Endothelial cell of umbilical vein (primary cell): ENCODE measurements around the gene MICAL3. TPM values are rescaled to one million over a fixed set of nuclear protein-coding genes. Genes with fewer than 3 reads are reported as not detected.

Source experiments
- BruUV-seq: library from RNA; stranded (reverse); fragments of 400-500 nt; replicated peaks from 2 replicates; lab custom pipeline; 2021; lab: Mats Ljungman, UMichigan
- CTCF ChIA-PET: fragments of 300-600, 350-600 bp; sonication (Branson Sonifier 250); formaldehyde crosslinking; loops from one replicate; lab custom pipeline; 2021; ENCODE audit warnings: antibody characterized with exemption, inconsistent platforms; lab: Charles Lee
- POLR2A ChIA-PET: fragments of 300-600, 350-600 bp; sonication (Branson Sonifier 250); formaldehyde crosslinking; loops from one replicate; lab custom pipeline; 2021; ENCODE audit warnings: antibody characterized with exemption, inconsistent platforms; lab: Charles Lee
- DNase-seq: peaks from one replicate; pipeline ENCODE4 v3.0.0-alpha.2; 2011; ENCODE audit warnings: low read depth, low spot score
- FAIRE-seq: peaks from 2 replicates; lab custom pipeline; 2011; peaks lifted over from hg19 to GRCh38; lab: Jason Lieb, UNC
- H2AFZ ChIP-seq: 2 replicates; pipeline ENCODE4 v1.6.0; 2012; ENCODE audit warnings: low read depth, low read length, control low read depth, inconsistent platforms
- H3K27ac ChIP-seq: 2 replicates; pipeline ENCODE4 v1.5.1; 2011; ENCODE audit warnings: low read depth, mild to moderate bottlenecking, control low read depth, low read length, moderate library complexity; ENCODE audit not compliant: insufficient read depth
- H3K27me3 ChIP-seq, 2 experiments: 2 replicates each; pipeline versions ENCODE4 v1.6.0 to v1.6.1; 2011; ENCODE audit warnings: low read length in 2 of 2, mixed read lengths in 1 of 2; ENCODE audit not compliant: control insufficient read depth in 2 of 2, insufficient read depth in 2 of 2
- H3K36me3 ChIP-seq, 2 experiments: 2 replicates in 1 of 2; 3 replicates in 1 of 2; pipeline ENCODE4 v1.5.1; 2011; ENCODE audit warnings: low read length in 2 of 2, mild to moderate bottlenecking in 1 of 2, moderate library complexity in 1 of 2; ENCODE audit not compliant: control insufficient read depth in 2 of 2, insufficient read depth in 2 of 2; ENCODE audit errors: extremely low read depth in 1 of 2
- H3K4me1 ChIP-seq: 3 replicates; pipeline ENCODE4 v1.5.1; 2011; ENCODE audit warnings: mild to moderate bottlenecking, low read length; ENCODE audit not compliant: control insufficient read depth, insufficient read depth; ENCODE audit errors: extremely low read depth
- H3K4me2 ChIP-seq: 2 replicates; pipeline ENCODE4 v1.6.1; 2011; ENCODE audit warnings: low read length, control low read depth, mixed read lengths; ENCODE audit not compliant: insufficient read depth
- H3K4me3 ChIP-seq, 3 experiments: fragments of 200-600 bp in 1 of 3; sonication (generic), shearing (Covaris generic) in 1 of 3; replicated peaks in 1 of 3; 2 replicates each; pipeline ENCODE4 v1.5.1; 2011 to 2016; ENCODE audit warnings: control low read depth in 3 of 3, low read length in 3 of 3, mild to moderate bottlenecking in 2 of 3, inconsistent platforms in 1 of 3, low read depth in 1 of 3, moderate library complexity in 1 of 3; ENCODE audit not compliant: insufficient read depth in 1 of 3
- H3K79me2 ChIP-seq: 2 replicates; pipeline ENCODE4 v1.6.0; 2012; ENCODE audit warnings: low read length, inconsistent platforms; ENCODE audit not compliant: control insufficient read depth, insufficient read depth
- H3K9ac ChIP-seq: replicated peaks from 2 replicates; pipeline ENCODE3; 2011; ENCODE audit warnings: low read length, control low read depth; ENCODE audit not compliant: insufficient read depth; ENCODE audit errors: extremely low read depth
- H3K9me1 ChIP-seq: replicated peaks from 3 replicates; pipeline ENCODE4 v1.6.0; 2011; ENCODE audit warnings: mild to moderate bottlenecking, low read length; ENCODE audit not compliant: control insufficient read depth, insufficient read depth; ENCODE audit errors: extremely low read depth
- H3K9me3 ChIP-seq: replicated peaks from 2 replicates; pipeline ENCODE4 v1.5.1; 2012; ENCODE audit warnings: low read length, inconsistent platforms; ENCODE audit not compliant: control insufficient read depth, insufficient read depth
- H4K20me1 ChIP-seq: replicated peaks from 2 replicates; pipeline ENCODE3; 2011; ENCODE audit warnings: mild to moderate bottlenecking, low read length; ENCODE audit not compliant: control insufficient read depth, insufficient read depth; ENCODE audit errors: extremely low read depth
- CTCF ChIP-seq, 2 donors: IDR thresholded peaks; 1 replicate in 1 of 2; 2 replicates in 1 of 2; pipeline ENCODE4 v1.5.1; 2011; ENCODE audit warnings: low read length in 2 of 2, mild to moderate bottlenecking in 2 of 2, moderate library complexity in 2 of 2, control low read depth in 1 of 2, inconsistent platforms in 1 of 2, low read depth in 1 of 2; ENCODE audit not compliant: insufficient read depth in 1 of 2; ENCODE audit errors: extremely low read depth in 1 of 2
- GATA2 ChIP-seq: IDR thresholded peaks from 2 replicates; pipeline ENCODE4 v1.7.0; 2011; ENCODE audit warnings: low read depth, mild to moderate bottlenecking, moderate library complexity, mixed read lengths, low read length; ENCODE audit not compliant: insufficient read length, insufficient read depth
- JUN ChIP-seq: IDR thresholded peaks from 2 replicates; pipeline ENCODE4 v1.6.1; 2011; ENCODE audit warnings: borderline replicate concordance, low read depth; ENCODE audit not compliant: insufficient read length, insufficient read depth
- MYC ChIP-seq: IDR thresholded peaks from one replicate; pipeline ENCODE4 v1.6.1; 2011; ENCODE audit warnings: mild to moderate bottlenecking, low read depth, low read length
- dilution Hi-C: fragments of 300-500 bp; cut with MboI; formaldehyde crosslinking; loops from one replicate; pipeline ENCODE4 v1.15.0; 2019; ENCODE audit warnings: low sequenced_read_pairs; ENCODE audit not compliant: extremely low pct_ligation_motif_present
- intact Hi-C: fragments of 100-400 bp; cut with micrococcal nuclease; formaldehyde crosslinking; loops from one replicate; pipeline ENCODE4 v1.10.0; 2022
- polyA plus RNA-seq, 4 experiments: library from polyadenylated mRNA; depleted of rRNA in 3 of 4; stranded (reverse) in 3 of 4; unstranded in 1 of 4; fragments of >200 nt; gene quantifications; 2 replicates each; pipeline versions ENCODE4 v1.2.1 to v1.2.3, GENCODE V29; 2011 to 2012; ENCODE audit warnings: missing spikeins in 1 of 4
- total RNA-seq: library from RNA; stranded (reverse); gene quantifications from 2 replicates; pipeline ENCODE4 v1.2.3, GENCODE V29; 2021
- TF ChIP-seq, protein P1 (sequence below): IDR thresholded peaks from 2 replicates; pipeline ENCODE4 v1.6.1; 2011; ENCODE audit not compliant: insufficient read depth, insufficient read length

Gene MICAL3
- total and polyA plus RNA-seq, 2 donors (not counting 3 experiments of a cell fraction or from before 2014, with no cell fraction given): 14.5 to 63.7 TPM

- Histone ChIP-seq H3K27me3 (no peaks in the 10 kb centered on the region), H3K36me3 (no peaks in the 10 kb centered on the region), H3K4me2 (no peak overlapping the region), H4K20me1 (peaks cover 3% of the 10 kb centered on the region), H3K9me3 (no peaks in the 10 kb centered on the region), H3K9ac (no peak overlapping the region), H3K9me1 (no peaks in the 10 kb centered on the region), H3K4me3 (no peak overlapping the region), H3K79me2 (peaks cover 76% of the 10 kb centered on the region), H2AFZ (no peak overlapping the region), H3K27ac (no peak overlapping the region), H3K4me1 (no peaks in the 10 kb centered on the region)
- ChIA-PET POLR2A (no interaction called here), CTCF (no interaction called here)
- DNase-seq (no peak), FAIRE-seq (no peak)
- dilution Hi-C loops: no loop called here
- TF ChIP-seq, protein P1, sequence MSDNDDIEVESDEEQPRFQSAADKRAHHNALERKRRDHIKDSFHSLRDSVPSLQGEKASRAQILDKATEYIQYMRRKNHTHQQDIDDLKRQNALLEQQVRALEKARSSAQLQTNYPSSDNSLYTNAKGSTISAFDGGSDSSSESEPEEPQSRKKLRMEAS: no peak
- TF ChIP-seq GATA2 (no peak), JUN (no peak), CTCF (IDR thresholded peaks at IDR 0.05; ENCODE audit: extremely low read depth in 1 of 2, insufficient read depth in 1 of 2, low read depth in 1 of 2, low read length in 2 of 2) (no peak), MYC (no peak)
- intact Hi-C loops: no loop called here
- no TSS peak for BruUV-seq
Observed at GRCh38 chr22:17990147-17990546, 34.2 kb downstream of the MICAL3 start.
